NT2/D1 (cell line): ENCODE results near the gene GNAO1.

ENCODE experiments used
- SUZ12 ChIP-seq: IDR thresholded peaks from 2 replicates; pipeline ENCODE4 v1.6.1; 2011; ENCODE audit not compliant: insufficient read length, insufficient read depth; ENCODE audit errors: extremely low read depth
- YY1 ChIP-seq: IDR thresholded peaks from 2 replicates; pipeline ENCODE4 v1.6.1; 2011; ENCODE audit not compliant: insufficient read length, insufficient read depth
- ZNF274 ChIP-seq: IDR thresholded peaks from 2 replicates; pipeline ENCODE4 v1.6.1; 2011; ENCODE audit warnings: mild to moderate bottlenecking, low read depth, low read length

- TF ChIP-seq YY1 (no peak), ZNF274 (no peak), SUZ12 (no peak)
Measured at GRCh38 chr16:56334761-56335160, 143.5 kb downstream of the GNAO1 start.
